ENCODE data around the gene VSTM2L.

- TF ChIP-seq CTCF (IDR thresholded peaks at IDR 0.05; ENCODE audit: low read length) (no peak), EZH2 (IDR thresholded peaks at IDR 0.05; ENCODE audit: borderline replicate concordance, low read length) (no peak)
Observed at GRCh38 chr20:37876863-37877262, 26.1 kb upstream of the VSTM2L start.

All from OCI-LY1 (cell line).